Fibroblast of skin of scalp (primary cell): Measurements from ENCODE around the gene SHANK2. TPM values are rescaled to one million over a fixed set of nuclear protein-coding genes. Genes with fewer than 3 reads are reported as not detected.

Experiments
- DNase-seq: peaks from one replicate; pipeline ENCODE4 v3.0.0-alpha.2; 2013
- polyA plus RNA-seq, 2 experiments: library from polyadenylated mRNA; unstranded; fragments of 120-200 nt; gene quantifications; one replicate each; pipeline ENCODE4 v1.2.1, GENCODE V29; 2013; ENCODE audit not compliant: insufficient read length in 2 of 2

Gene SHANK2
- 0.55 TPM for polyA plus RNA-seq (2013, experiment 1 of 2; ENCODE audit: insufficient read length)
- polyA plus RNA-seq (2013, experiment 2 of 2; ENCODE audit: insufficient read length) = 0.38 TPM

- DNase-seq = no peak
Observed at GRCh38 chr11:71252269-71252769, at the start of gene SHANK2. SHANK2 (minus strand) TSS chr11:71252577; CDS start chr11:71147326, 105,251 bp downstream.

- DNase-seq = no peak
Observed at GRCh38 chr11:71301858-71302533, 49.6 kb upstream of the SHANK2 start.

DNA sequence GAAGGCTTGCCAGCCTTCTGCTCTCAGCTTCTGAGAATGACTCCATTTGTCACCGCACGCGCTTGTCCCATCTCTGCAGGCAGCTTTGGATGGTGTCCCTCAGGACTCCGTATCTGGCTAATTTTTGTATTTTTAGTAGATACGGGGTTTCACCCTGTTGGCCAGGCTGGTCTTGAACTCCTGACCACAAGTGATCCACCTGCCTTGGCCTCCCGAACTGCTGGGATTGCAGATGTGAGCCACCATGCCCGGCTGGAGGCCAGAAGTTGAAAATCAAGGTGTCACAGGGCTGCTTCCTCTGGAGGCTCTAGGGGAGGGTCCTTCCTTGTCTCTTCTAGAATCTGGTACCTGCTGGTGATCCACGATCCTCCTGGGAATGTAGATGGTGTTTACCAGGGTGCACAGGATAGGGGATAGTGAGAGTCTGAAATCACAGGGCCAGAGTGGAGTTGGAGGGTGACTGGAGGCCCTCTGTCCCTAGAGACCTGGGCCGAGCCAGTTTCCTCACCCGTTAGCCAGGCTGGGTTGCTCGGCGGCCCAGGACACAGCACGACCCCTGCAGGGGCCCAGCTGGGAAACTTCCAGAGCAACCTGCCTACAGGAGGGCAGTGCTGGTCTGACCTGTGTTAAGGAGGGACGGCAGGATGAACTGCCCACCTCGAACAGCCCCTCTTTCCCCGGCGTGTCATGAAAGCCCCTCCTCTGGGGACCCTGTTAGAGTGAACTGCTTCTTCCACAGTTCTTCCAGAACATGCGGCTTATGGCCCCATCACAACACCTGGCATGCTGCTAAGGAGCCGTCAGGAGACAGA, 48.9 kb upstream of the SHANK2 start:
- no peak for DNase-seq

DNA sequence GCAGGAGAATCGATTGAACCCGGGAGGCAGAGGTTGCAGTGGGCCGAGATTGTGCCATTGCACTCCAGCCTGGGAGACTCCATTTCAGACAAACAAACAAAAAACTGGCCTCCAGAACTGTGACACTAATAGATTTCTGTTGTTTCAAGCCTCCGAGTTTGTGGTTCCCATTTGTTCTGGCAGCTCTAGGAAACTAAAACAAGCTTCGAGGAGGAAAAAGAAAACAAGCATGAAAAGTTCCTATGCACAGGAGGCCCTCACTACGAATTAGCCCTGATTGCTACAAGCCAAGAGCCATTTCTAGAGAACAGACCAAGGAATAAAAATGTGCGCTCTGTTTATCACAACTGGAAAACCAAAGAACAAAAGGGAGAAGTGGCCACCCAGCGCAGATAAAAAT, 47.8 kb upstream of the SHANK2 start:
- peak; percentile 23 for DNase-seq

GRCh38 chr11:71298761-71299181, 46.4 kb upstream of the SHANK2 start:
- no peak for DNase-seq

DNA sequence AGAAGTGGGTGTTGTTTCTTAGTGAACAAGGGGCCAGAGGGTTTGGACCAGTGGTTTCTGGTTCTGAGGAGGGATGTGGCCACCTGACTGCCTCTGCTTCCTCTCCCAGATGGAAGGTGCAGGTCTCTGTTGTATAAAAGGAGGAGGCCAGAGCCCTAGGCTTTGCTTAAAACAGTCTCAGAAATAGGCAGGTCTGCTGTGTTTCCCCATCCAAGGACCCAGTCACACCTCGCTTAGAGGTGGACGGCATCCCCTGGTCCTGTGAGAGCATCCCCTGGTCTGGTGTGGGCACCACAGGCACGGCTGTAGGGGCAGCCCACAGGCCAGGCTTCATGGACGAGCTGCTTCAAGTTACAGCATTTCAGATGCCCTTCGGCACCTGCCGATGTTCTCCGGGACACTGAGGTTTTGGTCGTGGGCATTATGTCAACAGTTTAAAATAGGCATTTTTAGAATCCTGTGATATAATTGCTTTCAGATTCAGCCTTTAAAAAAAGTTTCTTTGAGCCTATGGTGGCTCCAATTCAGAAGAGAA, 45.7 kb upstream of the SHANK2 start:
- DNase-seq = no peak

DNA sequence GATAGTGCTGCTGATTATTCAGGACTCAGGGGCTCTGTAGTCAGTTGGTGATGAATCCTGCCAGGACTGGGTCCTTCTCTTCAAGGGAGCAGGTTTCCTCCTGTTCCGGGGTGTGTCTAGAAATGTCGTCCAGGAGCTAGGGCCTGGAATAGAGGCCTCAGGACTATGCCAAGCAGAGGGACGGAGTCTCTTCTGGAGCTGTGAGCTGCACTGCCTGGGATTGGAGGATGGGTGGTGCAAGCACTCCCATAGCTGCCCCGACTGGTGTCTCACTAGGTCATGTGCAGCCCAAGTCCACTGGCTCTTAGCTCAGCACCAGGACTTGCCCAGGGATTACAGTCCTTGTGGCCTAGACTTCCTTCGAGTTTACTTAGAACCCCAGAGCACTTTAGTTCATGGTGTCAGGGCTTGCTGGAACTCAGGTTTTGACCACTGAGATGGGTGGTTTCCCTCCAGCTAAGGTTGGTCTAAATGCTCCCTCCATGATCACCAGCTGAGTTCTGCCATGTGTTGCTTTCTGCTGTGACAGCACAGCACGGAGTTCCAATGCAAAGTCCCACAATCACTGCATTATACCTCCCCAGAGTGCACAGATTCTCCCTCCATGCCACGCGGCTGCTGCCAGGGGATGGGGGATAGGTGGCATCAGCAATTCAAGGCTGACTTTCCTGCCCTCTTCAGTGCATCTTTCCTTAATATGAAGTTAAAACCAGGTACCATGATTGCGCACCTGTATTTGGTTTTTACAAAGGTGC, 42.6 kb upstream of the SHANK2 start:
- DNase-seq = no peak

GRCh38 chr11:71293961-71294782, 41.8 kb upstream of the SHANK2 start:
- DNase-seq = no peak

DNA sequence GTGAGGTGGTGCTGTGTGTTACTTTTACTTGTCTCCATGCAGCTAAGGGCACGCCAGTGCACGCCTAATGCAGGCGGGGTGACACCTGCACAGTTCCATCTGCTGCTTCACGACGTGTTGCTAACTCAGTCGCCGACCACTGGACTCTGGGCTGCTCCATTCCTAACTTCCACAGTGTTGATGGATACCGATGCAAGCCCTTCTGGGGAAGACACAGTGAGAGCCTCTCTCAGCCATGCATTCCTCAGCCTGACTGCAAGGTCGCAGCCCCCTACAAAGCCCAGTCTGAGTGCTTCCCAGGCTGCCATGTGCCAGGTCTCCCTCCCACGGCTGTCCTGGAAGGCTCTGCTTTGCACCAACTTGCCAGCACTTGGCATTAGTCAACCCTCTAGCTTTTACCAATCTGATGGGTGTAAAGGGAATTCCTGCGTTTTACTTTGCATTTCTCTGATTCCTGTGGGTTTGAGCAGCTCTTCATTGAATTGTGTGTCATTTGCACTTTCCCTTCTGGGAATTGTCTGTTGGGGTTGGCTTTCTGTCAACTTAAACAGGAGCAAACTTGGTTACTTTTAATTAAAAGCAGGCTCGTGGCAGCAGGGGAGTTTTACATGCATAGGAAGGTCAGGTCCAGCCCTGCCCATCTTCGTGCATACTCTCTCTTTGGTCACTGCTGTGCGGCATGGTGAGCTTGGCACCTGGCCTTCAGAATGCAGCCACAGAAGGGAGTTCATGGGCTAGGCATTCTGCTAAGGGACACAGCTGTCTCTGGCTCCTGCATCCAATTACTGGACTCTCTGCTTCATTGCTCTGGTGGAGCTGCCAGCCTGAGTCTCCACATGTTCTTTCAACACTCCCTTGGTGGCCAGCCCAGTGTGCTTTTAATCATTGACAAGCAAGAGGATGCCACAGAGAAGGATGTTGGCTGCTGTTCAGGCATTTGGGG, 34.6 kb upstream of the SHANK2 start:
- peak; percentile 99 for DNase-seq

DNA sequence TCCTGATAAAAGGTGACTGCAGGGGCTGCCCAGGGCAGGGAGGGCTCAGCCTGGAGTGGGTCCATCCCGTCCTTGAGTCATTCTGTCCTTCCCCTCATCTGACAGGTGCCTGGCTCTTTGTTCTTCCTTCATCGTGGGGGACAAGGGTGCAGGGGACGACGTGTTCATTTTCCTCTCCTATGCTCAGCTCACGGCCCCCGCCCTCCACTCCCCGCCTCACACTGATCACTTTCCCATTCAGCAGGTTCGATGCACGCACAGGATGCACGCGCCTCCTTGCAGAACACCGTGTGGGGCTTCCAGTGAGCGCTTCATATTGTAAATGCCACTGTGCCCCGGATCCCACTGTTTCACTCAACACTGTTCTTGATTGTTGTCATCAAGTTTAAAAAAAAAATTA, 32.7 kb upstream of the SHANK2 start:
- no peak for DNase-seq

- no peak for DNase-seq
Observed at GRCh38 chr11:71284525-71285092, 32.2 kb upstream of the SHANK2 start.

- DNase-seq = no peak
Observed at GRCh38 chr11:71283971-71284441, 31.6 kb upstream of the SHANK2 start.

DNA sequence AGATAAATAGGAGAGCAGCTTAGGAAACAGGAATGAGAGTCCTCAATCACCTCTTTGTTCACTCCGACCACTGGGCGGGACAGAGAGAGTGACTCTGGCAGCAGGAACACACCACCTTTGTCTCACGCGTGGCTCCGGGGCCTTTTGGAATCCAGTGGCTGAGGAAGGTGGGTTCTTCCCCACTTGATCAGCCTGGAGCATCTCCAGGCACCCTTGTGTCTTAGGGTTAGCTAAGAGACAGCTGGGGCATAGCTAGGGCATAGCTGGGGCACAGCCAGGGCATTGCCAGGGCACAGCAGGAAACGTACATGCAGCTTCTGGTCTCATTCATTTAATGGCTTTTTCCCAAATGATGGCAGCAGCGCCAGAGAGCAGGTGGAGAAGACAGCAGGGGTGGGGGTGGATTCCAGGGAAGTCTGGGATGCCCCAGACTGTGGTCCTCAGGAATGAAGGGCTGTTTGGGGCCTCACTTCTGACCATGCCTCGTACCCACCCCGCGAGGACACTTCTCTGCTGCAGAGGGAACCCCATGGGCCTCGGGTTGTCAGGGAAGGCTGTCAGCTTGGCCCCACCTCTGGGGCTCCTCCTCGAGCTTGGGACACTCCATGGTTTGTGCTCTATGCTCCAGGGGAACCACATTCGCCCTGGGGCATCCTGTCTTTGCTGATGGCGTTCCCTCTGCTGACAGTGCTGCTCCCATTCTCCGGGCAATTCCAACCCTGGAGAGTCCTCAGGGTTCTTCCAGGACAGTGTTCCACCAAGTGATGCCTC, 30.4 kb upstream of the SHANK2 start:
- DNase-seq = no peak

DNA sequence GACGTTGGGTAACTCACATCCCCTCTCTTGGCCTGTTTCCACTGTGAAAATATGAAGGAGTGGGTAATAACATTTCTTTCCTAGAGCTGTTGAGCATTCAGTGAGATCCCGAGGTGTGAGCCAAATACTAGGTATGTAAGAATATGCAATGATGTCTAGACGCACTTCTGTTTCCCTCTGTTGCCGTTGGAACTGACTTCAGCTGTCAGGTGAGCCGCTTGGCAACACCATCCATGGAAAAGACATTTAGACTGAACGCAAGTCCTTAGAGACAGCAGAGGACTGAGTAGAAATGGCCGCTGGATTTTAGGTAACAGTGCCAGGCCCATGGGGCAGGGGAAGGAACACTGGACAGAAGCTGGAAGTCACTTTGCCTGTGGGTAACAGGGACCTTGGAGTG, 29.5 kb upstream of the SHANK2 start:
- DNase-seq = no peak

DNA sequence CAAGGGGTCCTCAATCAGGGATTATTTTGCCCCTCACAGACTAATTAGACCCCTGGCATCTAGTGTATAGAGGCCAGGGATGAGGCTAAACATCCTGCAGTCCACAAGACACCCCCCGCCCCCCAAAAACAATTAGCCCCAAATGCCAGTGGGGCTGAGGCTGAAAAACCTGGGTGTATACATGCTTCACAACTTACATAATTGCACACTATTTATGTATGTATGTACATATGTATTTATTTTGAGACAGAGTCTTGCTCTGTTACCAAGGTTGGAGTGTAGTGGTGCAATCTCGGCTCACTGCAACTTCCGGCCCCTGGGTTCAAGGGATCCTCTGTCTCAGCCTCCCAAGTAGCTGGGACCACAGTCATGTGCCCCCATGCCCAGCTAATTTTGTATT, 28.8 kb upstream of the SHANK2 start:
- no peak for DNase-seq

GRCh38 chr11:71279916-71280645, 27.7 kb upstream of the SHANK2 start:
- DNase-seq = no peak

DNA sequence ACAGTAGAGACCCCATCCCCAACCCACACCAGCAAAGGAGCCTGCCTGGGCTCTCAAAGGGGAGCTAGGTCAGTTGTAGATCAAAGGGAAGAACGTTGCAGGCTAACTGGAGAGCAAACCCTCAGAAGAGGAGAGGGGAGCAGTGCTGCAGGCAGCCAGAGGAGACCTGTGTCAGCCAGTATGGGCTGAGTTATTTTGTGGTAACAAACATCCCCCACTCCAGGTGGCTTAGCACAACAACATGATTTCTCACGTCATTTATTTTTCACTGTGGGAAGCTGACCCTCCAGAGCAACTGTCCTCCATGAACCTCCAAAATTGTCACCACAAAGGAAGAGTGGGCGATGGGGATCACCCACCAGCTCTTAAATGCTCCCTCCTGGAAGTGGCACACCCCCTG, 19.8 kb upstream of the SHANK2 start:
- no peak for DNase-seq
